Activated CD8-positive, alpha-beta T cell treated with anti-CD3 and anti-CD28 coated beads for 36 hours (primary cell): Measurements from ENCODE around the gene R3HDM4. TPM values are rescaled to one million over a fixed set of nuclear protein-coding genes. Genes with fewer than 3 reads are reported as not detected.

ENCODE experiments used
- ATAC-seq: fragments of 200-7000 bp; cut with Tn5 transposase; one replicate; pipeline ENCODE4 v1.10.0; 2021; ENCODE audit warnings: mild to moderate bottlenecking, moderate library complexity
- CTCF ChIA-PET: fragments of 350-600 bp; sonication (Branson Sonifier 250); formaldehyde crosslinking; loops from one replicate; lab custom pipeline; 2021; ENCODE audit warnings: antibody characterized with exemption; lab: Charles Lee
- POLR2A ChIA-PET: fragments of 350-600 bp; sonication (Branson Sonifier 250); formaldehyde crosslinking; loops from one replicate; lab custom pipeline; 2021; ENCODE audit warnings: antibody characterized with exemption; lab: Charles Lee
- DNase-seq: peaks from one replicate; pipeline ENCODE4 v3.0.0-alpha.2; 2020
- H3K27ac Mint-ChIP-seq: one replicate; pipeline ENCODE4 v1.8.0; 2021; ENCODE audit warnings: mild to moderate bottlenecking, mixed read lengths
- H3K27me3 Mint-ChIP-seq: one replicate; pipeline ENCODE4 v1.8.0; 2021; ENCODE audit warnings: mixed read lengths
- H3K36me3 Mint-ChIP-seq: one replicate; pipeline ENCODE4 v1.8.0; 2021; ENCODE audit warnings: low read depth, mixed read lengths
- H3K4me1 Mint-ChIP-seq: one replicate; pipeline ENCODE4 v1.8.0; 2021; ENCODE audit warnings: low read depth, mixed read lengths
- H3K4me3 Mint-ChIP-seq: one replicate; pipeline ENCODE4 v1.8.0; 2021; ENCODE audit warnings: mild to moderate bottlenecking, moderate library complexity, mixed read lengths
- H3K9me3 Mint-ChIP-seq: one replicate; pipeline ENCODE4 v1.8.0; 2021; ENCODE audit warnings: mixed read lengths
- intact Hi-C: fragments of 100-400 bp; cut with micrococcal nuclease; formaldehyde crosslinking; loops from one replicate; pipeline ENCODE4 v1.10.0; 2022
- total RNA-seq, 2 experiments: library from RNA; stranded (reverse); gene quantifications; one replicate each; pipeline ENCODE4 v1.2.3, GENCODE V29; 2021
- TF ChIP-seq, protein P1 (sequence below): fragments of 200-600 bp; IDR thresholded peaks from one replicate; pipeline ENCODE4 v1.8.0; 2022; ENCODE audit warnings: antibody characterized with exemption, mild to moderate bottlenecking

Gene R3HDM4
- total RNA-seq, 2 experiments from 2014 or later, result 58.4 to 61.5 TPM

- TF ChIP-seq, protein P1, sequence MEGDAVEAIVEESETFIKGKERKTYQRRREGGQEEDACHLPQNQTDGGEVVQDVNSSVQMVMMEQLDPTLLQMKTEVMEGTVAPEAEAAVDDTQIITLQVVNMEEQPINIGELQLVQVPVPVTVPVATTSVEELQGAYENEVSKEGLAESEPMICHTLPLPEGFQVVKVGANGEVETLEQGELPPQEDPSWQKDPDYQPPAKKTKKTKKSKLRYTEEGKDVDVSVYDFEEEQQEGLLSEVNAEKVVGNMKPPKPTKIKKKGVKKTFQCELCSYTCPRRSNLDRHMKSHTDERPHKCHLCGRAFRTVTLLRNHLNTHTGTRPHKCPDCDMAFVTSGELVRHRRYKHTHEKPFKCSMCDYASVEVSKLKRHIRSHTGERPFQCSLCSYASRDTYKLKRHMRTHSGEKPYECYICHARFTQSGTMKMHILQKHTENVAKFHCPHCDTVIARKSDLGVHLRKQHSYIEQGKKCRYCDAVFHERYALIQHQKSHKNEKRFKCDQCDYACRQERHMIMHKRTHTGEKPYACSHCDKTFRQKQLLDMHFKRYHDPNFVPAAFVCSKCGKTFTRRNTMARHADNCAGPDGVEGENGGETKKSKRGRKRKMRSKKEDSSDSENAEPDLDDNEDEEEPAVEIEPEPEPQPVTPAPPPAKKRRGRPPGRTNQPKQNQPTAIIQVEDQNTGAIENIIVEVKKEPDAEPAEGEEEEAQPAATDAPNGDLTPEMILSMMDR, result no peak
- Mint-ChIP-seq H3K4me3 (no peak overlapping the region), H3K4me1 (peaks cover 10% of the 10 kb centered on the region), H3K36me3 (peaks cover 9% of the 10 kb centered on the region), H3K27me3 (no peaks in the 10 kb centered on the region), H3K9me3 (peaks cover 2% of the 10 kb centered on the region), H3K27ac (peak overlapping the region; percentile 71)
- CTCF ChIA-PET, result interaction anchor here (1.2 to 1.8 kb wide), 2 partner anchors 8 to 15 kb away, joined by 3 to 6 read pairs; no protein-coding TSS in a partner anchor
- ATAC-seq, result no peak
- intact Hi-C loops, result no loop called here
- DNase-seq, result no peak
- POLR2A ChIA-PET, result interaction anchor here (1.8 kb wide), 1 partner anchor 9 kb away, joined by 9 read pairs; no protein-coding TSS in a partner anchor
These were observed 41.4 kb downstream of the R3HDM4 start for GRCh38 chr19:871446-872265.

- DNase-seq (no peak), ATAC-seq (no peak)
- POLR2A ChIA-PET, result no interaction called here
- H3K4me1 Mint-ChIP-seq, result peaks cover 10% of the 10 kb centered on the region
- no peak overlapping the region for H3K27ac Mint-ChIP-seq
- CTCF ChIA-PET, result interaction anchor here (1.2 kb wide), 1 partner anchor 15 kb away, joined by 3 read pairs; no protein-coding TSS in a partner anchor
- intact Hi-C loops, result no loop called here
- H3K27me3 Mint-ChIP-seq, result no peaks in the 10 kb centered on the region
- peaks cover 9% of the 10 kb centered on the region for H3K36me3 Mint-ChIP-seq
- H3K9me3 Mint-ChIP-seq, result peaks cover 2% of the 10 kb centered on the region
- TF ChIP-seq, protein P1, result no peak
- H3K4me3 Mint-ChIP-seq, result no peak overlapping the region
These were observed 42.0 kb downstream of the R3HDM4 start for GRCh38 chr19:870963-871401.

DNA sequence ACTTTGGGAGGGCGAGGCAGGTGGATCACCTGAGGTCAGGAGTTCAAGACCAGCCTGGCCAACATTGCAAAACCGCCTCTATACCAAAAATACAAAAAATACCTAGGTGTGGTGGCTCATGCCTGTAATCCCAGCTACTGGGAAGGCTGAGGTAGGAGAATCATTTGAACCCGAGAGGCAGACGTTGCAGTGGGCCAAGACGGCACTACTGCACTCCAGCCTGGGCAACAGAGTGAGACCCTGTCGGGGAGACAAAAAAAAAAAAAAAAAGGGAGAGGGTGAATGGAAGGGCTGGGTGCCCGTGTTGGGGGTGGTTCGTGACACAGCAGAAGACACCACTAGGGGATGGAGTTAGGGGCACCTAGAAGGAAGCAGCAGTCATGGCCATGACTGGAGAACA lies 42.7 kb downstream of the R3HDM4 start:
- H3K27me3 Mint-ChIP-seq, result no peaks in the 10 kb centered on the region
- H3K9me3 Mint-ChIP-seq, result peaks cover 2% of the 10 kb centered on the region
- TF ChIP-seq, protein P1, result no peak
- intact Hi-C loops, result no loop called here
- POLR2A ChIA-PET, result no interaction called here
- no peak overlapping the region for H3K27ac Mint-ChIP-seq
- H3K4me1 Mint-ChIP-seq, result peaks cover 10% of the 10 kb centered on the region
- H3K4me3 Mint-ChIP-seq, result no peak overlapping the region
- DNase-seq (no peak), ATAC-seq (no peak)
- CTCF ChIA-PET, result no interaction called here
- peaks cover 9% of the 10 kb centered on the region for H3K36me3 Mint-ChIP-seq

- peaks cover 10% of the 10 kb centered on the region for H3K4me1 Mint-ChIP-seq
- peaks cover 9% of the 10 kb centered on the region for H3K36me3 Mint-ChIP-seq
- ATAC-seq (no peak), DNase-seq (no peak)
- no peaks in the 10 kb centered on the region for H3K27me3 Mint-ChIP-seq
- no peak overlapping the region for H3K27ac Mint-ChIP-seq
- CTCF ChIA-PET, result no interaction called here
- POLR2A ChIA-PET, result no interaction called here
- TF ChIP-seq, protein P1, result no peak
- H3K4me3 Mint-ChIP-seq, result no peak overlapping the region
- H3K9me3 Mint-ChIP-seq, result peaks cover 2% of the 10 kb centered on the region
- intact Hi-C loops, result no loop called here
These were observed 43.5 kb downstream of the R3HDM4 start for GRCh38 chr19:869245-870177.
